ENCODE measurements around the gene CRB2.

The CRB2 gene

GRCh38 chr9:123321616-123322272, 34.3 kb upstream of the CRB2 start:
- TF ChIP-seq CTCF (conservative IDR thresholded peaks at IDR 0.05; ENCODE audit: control insufficient read depth, insufficient read depth, low read depth, low read length), result no peak
- DNase-seq (ENCODE audit: low read depth), result no peak
- no peak overlapping the region for H3K4me3 ChIP-seq (ENCODE audit: control insufficient read depth, low read depth, low read length)

- H3K4me3 ChIP-seq (ENCODE audit: control insufficient read depth, low read depth, low read length), result no peak overlapping the region
- DNase-seq (ENCODE audit: low read depth), result no peak
- no peak for TF ChIP-seq CTCF (conservative IDR thresholded peaks at IDR 0.05; ENCODE audit: control insufficient read depth, insufficient read depth, low read depth, low read length)
Observed at GRCh38 chr9:123322273-123323195, 33.5 kb upstream of the CRB2 start.

- TF ChIP-seq CTCF (conservative IDR thresholded peaks at IDR 0.05; ENCODE audit: control insufficient read depth, insufficient read depth, low read depth, low read length), result no peak
- DNase-seq (ENCODE audit: low read depth), result no peak
- H3K4me3 ChIP-seq (ENCODE audit: control insufficient read depth, low read depth, low read length), result no peak overlapping the region
Observed at GRCh38 chr9:123323196-123324013, 32.6 kb upstream of the CRB2 start.

- TF ChIP-seq CTCF (conservative IDR thresholded peaks at IDR 0.05; ENCODE audit: control insufficient read depth, insufficient read depth, low read depth, low read length), result no peak
- no peak for DNase-seq (ENCODE audit: low read depth)
- H3K4me3 ChIP-seq (ENCODE audit: control insufficient read depth, low read depth, low read length), result no peak overlapping the region
Observed at GRCh38 chr9:123324767-123325183, 31.2 kb upstream of the CRB2 start.

GRCh38 chr9:123326187-123326586, 29.8 kb upstream of the CRB2 start:
- no peak overlapping the region for H3K4me3 ChIP-seq (ENCODE audit: control insufficient read depth, low read depth, low read length)
- no peak for DNase-seq (ENCODE audit: low read depth)
- no peak for TF ChIP-seq CTCF (conservative IDR thresholded peaks at IDR 0.05; ENCODE audit: control insufficient read depth, insufficient read depth, low read depth, low read length)

GRCh38 chr9:123326662-123327093, 29.3 kb upstream of the CRB2 start:
- DNase-seq (ENCODE audit: low read depth), result peak; percentile 40
- TF ChIP-seq CTCF (conservative IDR thresholded peaks at IDR 0.05; ENCODE audit: control insufficient read depth, insufficient read depth, low read depth, low read length), result no peak
- H3K4me3 ChIP-seq (ENCODE audit: control insufficient read depth, low read depth, low read length), result no peak overlapping the region

All from fibroblast of mammary gland (primary cell).